Glutamatergic neuron (in vitro differentiated cells): ENCODE data around the gene PABPN1L. TPM values are rescaled to one million over a fixed set of nuclear protein-coding genes. Genes with fewer than 3 reads are reported as not detected.
A peak's percentile ranks its signal among the peaks of the same experiment; 100 is the strongest.

Source experiments
- DNase-seq: peaks from one replicate; pipeline ENCODE4 v3.0.0; 2022
- H3K27ac Mint-ChIP-seq: one replicate; pipeline ENCODE4 v1.8.0; 2020; ENCODE audit warnings: mild to moderate bottlenecking, mixed read lengths, inconsistent platforms; ENCODE audit not compliant: unreplicated experiment
- H3K27me3 Mint-ChIP-seq: one replicate; pipeline ENCODE4 v1.8.0; 2020; ENCODE audit warnings: mild to moderate bottlenecking, moderate library complexity, mixed read lengths, inconsistent platforms; ENCODE audit not compliant: unreplicated experiment
- H3K36me3 Mint-ChIP-seq: one replicate; pipeline ENCODE4 v1.8.0; 2020; ENCODE audit warnings: mild to moderate bottlenecking, mixed read lengths, inconsistent platforms; ENCODE audit not compliant: unreplicated experiment
- H3K4me1 Mint-ChIP-seq: one replicate; pipeline ENCODE4 v1.8.0; 2020; ENCODE audit warnings: mild to moderate bottlenecking, low read depth, mixed read lengths, inconsistent platforms; ENCODE audit not compliant: unreplicated experiment
- H3K4me3 Mint-ChIP-seq: one replicate; pipeline ENCODE4 v1.8.0; 2020; ENCODE audit warnings: mild to moderate bottlenecking, mixed read lengths, inconsistent platforms; ENCODE audit not compliant: unreplicated experiment
- H3K9me3 Mint-ChIP-seq: one replicate; pipeline ENCODE4 v1.8.0; 2020; ENCODE audit warnings: mild to moderate bottlenecking, moderate library complexity, mixed read lengths, inconsistent platforms; ENCODE audit not compliant: unreplicated experiment
- CTCF ChIP-seq: fragments of 200-600 bp; sonication (generic); IDR thresholded peaks from one replicate; pipeline ENCODE4 v1.5.0; 2021; ENCODE audit not compliant: partially characterized antibody, unreplicated experiment
- total RNA-seq: library from RNA; stranded (reverse); fragmentation: NEBNext Ultra II Directional; extraction: Animal tissue kit (Norgen Biotek cat#: 25700); gene quantifications from one replicate; pipeline ENCODE4 v1.2.1, GENCODE V29; 2021; ENCODE audit not compliant: unreplicated experiment

PABPN1L gene
- total RNA-seq, 1 donor from 2014 or later: 3.9 TPM

- H3K9me3 Mint-ChIP-seq: peaks cover 3% of the 10 kb centered on the region
- peaks cover 2% of the 10 kb centered on the region for H3K4me1 Mint-ChIP-seq
- no peak overlapping the region for H3K4me3 Mint-ChIP-seq
- H3K27ac Mint-ChIP-seq: no peak overlapping the region
- peaks cover 4% of the 10 kb centered on the region for H3K27me3 Mint-ChIP-seq
- TF ChIP-seq CTCF: no peak
- H3K36me3 Mint-ChIP-seq: peaks cover 8% of the 10 kb centered on the region
- DNase-seq: no peak
Observed at GRCh38 chr16:88848557-88848956, 17.9 kb downstream of the PABPN1L start.

DNA sequence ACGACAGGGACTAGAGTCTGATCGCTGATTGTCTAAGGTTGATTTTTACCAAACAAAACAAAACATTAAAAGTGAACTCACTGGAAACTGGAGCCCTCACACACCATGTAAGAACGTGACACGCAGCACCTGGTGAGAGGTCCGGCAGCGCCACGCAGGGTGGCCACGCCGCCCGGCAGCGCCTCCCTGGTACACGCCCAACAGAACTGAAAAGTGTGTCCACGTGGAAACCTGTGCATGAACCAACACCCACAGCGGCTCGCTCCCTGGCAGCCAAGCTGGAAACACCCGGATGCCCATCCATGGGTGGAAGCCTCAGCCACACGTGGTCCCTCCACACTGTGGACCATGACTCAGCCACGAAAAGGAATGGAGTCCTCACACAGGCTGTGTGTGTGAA lies 18.8 kb downstream of the PABPN1L start:
- TF ChIP-seq CTCF: no peak
- Mint-ChIP-seq H3K4me3 (no peak overlapping the region), H3K36me3 (peaks cover 8% of the 10 kb centered on the region), H3K27ac (no peak overlapping the region), H3K27me3 (peaks cover 6% of the 10 kb centered on the region), H3K4me1 (peaks cover 2% of the 10 kb centered on the region), H3K9me3 (peaks cover 5% of the 10 kb centered on the region)
- no peak for DNase-seq

- DNase-seq: no peak
- peaks cover 2% of the 10 kb centered on the region for H3K4me1 Mint-ChIP-seq
- H3K36me3 Mint-ChIP-seq: no peaks in the 10 kb centered on the region
- no peak overlapping the region for H3K27ac Mint-ChIP-seq
- H3K27me3 Mint-ChIP-seq: peaks cover 5% of the 10 kb centered on the region
- H3K9me3 Mint-ChIP-seq: peaks cover 4% of the 10 kb centered on the region
- TF ChIP-seq CTCF: no peak
- H3K4me3 Mint-ChIP-seq: no peak overlapping the region
Observed at GRCh38 chr16:88846088-88846487, 20.4 kb downstream of the PABPN1L start.

DNA sequence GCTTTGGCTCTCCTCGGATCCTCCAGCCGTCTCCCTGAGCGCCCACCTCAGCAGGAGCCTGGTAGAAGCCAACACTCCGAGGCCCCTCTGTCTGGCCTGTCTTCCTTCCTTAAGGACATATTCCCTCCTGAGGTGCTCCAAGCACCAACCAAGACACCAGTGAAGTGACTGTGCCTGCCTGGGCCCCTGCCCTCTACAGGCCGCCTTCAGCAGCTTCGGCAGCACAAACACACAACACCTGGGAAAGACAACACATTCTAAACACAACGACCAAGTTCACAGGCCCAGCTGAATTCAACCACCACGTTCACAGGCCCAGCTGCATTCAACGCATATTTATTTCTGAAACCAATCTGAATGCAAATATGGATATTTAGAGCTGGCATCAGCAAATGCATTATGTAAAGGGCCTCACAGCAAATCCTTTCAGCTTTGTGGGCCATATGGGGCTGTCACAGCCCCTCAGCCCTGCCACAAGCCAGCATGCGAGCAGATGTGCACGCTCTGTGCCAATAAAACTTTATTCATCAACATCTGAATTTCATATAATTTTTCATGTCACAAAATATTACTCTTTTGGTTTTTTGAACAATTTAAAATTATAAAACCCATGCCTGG lies 21.9 kb downstream of the PABPN1L start:
- peak overlapping the region; percentile 79 for H3K27ac Mint-ChIP-seq
- H3K4me3 Mint-ChIP-seq: no peak overlapping the region
- no peak for DNase-seq
- peaks cover 7% of the 10 kb centered on the region for H3K27me3 Mint-ChIP-seq
- TF ChIP-seq CTCF: peak; percentile 19
- H3K4me1 Mint-ChIP-seq: peaks cover 2% of the 10 kb centered on the region
- H3K9me3 Mint-ChIP-seq: peaks cover 3% of the 10 kb centered on the region
- no peaks in the 10 kb centered on the region for H3K36me3 Mint-ChIP-seq

DNA sequence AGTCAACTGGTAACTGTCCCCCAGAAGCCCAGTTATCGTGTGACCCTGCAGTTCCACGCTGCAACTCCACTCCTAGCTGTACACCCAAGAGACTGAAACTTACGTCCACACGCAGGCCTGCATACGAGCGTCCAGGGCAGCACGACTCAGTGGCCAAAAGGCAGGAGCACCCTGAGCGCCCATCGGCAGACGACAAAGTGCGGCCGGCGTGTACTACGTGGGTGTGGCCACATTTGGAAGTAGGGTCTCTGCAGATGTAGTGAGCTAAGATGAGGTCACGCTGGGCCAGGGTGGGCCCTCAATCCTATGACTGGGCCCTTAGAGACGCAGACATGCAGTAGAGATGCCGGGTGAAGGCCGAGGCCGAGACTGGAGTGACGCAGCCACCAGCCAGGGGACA lies 23.2 kb downstream of the PABPN1L start:
- H3K27me3 Mint-ChIP-seq: peaks cover 7% of the 10 kb centered on the region

More for the DNA sequence above, 23.2 kb downstream of the PABPN1L start:
- Mint-ChIP-seq H3K27ac (no peak overlapping the region), H3K4me1 (peaks cover 2% of the 10 kb centered on the region), H3K4me3 (no peak overlapping the region), H3K36me3 (no peaks in the 10 kb centered on the region), H3K9me3 (peaks cover 3% of the 10 kb centered on the region)
- no peak for DNase-seq
- TF ChIP-seq CTCF: no peak
